NCI-H2029 (cell line): Measurements from ENCODE around the gene CD300LB.
"Not testable (repeated sequence)": the region's sequence is repeated elsewhere in the genome, so short reads cannot be mapped to it uniquely, and the experiment has no call there.

Experiments
- DNase-seq: peaks from one replicate; lab custom pipeline; 2025; lab: John Stamatoyannopoulos, UW

CD300LB gene

GRCh38 chr17:74531231-74531761 is at the start of gene CD300LB:
Gene CD300LB, minus strand, starts transcription at chr17:74531475. Its CDS starts 125 bp downstream, at chr17:74531350.
- DNase-seq, result no peak

- DNase-seq, result no peak
Measured at GRCh38 chr17:74579900-74580299, 48.6 kb upstream of the CD300LB start.

DNA sequence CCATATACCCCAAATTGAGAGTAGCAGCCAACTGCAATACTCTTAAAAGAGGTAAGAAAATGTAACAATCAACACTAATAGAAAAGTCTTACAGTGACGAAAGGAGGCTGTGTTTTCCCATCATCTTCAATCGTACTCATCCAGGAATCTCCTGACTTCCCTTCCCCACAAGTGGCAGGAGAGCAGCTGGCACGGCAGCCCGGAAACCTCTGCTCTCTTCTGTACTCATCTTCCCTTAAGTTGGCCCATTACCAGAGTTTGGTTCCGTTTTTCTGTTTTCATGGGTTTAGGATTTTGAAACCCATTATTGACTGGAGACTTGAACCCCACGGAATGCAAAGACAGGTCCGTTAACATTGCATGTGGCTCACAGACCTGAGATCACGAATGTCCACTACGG is 47.7 kb upstream of the CD300LB start:
- DNase-seq, result no peak

GRCh38 chr17:74574489-74575142 is 43.3 kb upstream of the CD300LB start:
- no peak for DNase-seq

GRCh38 chr17:74573635-74574034 is 42.4 kb upstream of the CD300LB start:
- DNase-seq, result not testable (repeated sequence)

GRCh38 chr17:74573169-74573568 is 41.9 kb upstream of the CD300LB start:
- no peak for DNase-seq

- DNase-seq, result no peak
Measured at GRCh38 chr17:74571621-74572270, 40.5 kb upstream of the CD300LB start.

DNA sequence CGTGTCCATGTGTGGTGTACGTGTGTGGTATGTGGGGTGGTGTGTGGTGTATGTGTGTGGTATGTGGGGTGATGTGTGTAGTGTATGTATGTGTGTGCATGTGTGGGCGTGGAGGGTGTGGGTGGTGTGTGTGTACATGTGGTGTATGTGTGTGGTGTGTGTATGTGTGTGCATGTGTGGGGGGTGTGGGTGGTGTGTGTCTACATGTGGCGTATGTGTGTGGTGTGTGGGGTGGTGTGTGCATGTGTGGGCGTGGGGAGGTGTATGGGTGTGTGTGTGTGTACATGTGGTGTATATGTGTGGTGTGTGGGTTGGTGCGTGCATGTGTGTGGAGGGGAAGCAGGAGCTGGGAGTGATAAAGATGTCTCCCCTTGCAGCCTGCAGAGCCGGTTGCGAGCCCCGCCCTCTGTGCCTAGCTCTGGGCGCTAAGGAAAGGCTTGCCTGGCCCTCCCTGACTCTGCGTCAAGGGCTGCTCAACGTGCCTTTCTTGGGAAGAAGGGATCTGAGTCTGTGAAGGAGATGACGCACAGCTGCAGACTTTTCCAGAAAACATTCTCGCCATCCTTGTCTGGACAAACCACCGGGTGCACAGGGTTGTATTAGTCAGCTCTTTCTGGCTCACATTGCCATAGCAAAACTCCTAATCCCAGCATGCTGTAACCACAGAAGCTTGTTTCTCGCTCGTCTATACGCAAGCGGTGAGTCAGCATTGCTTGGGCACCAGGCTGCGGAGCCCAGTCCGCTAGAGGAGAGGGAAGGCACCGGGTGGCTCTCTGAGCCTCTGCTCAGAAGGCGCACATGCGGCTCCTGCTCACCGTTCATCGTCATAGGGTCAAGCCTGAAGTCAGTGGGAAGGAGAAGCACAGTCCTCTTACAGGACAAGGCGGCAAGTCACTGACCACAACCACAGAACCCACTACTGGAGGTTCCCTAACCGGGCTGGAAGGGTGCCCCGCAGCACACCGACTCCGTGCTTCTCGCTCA is 38.0 kb upstream of the CD300LB start:
- no peak for DNase-seq

GRCh38 chr17:74568106-74568873 is 37.0 kb upstream of the CD300LB start:
- no peak for DNase-seq

DNA sequence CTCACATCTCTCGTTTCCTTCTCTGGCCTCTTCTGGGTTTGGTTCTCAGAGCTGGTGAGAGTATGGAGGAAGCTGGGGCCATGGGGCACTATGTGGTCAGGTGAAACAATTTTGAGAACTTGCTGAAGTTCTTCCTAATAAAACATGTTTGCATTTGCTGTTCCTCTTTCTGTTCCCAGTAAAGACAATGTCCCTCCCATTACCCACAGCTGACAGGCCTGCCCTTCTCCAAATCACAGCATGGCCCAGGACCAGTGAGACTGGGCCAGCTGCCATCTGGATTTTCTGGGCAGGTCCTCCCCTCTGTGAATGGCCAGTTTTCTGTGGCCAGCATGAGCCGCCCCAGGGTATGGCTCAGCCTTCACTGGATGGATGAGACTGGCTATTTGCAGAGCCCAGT is 36.1 kb upstream of the CD300LB start, which contains the start of gene CD300H:
Gene CD300H (minus strand): TSS at position 113 of the 400 bp plus-strand sequence.
- no peak for DNase-seq

DNA sequence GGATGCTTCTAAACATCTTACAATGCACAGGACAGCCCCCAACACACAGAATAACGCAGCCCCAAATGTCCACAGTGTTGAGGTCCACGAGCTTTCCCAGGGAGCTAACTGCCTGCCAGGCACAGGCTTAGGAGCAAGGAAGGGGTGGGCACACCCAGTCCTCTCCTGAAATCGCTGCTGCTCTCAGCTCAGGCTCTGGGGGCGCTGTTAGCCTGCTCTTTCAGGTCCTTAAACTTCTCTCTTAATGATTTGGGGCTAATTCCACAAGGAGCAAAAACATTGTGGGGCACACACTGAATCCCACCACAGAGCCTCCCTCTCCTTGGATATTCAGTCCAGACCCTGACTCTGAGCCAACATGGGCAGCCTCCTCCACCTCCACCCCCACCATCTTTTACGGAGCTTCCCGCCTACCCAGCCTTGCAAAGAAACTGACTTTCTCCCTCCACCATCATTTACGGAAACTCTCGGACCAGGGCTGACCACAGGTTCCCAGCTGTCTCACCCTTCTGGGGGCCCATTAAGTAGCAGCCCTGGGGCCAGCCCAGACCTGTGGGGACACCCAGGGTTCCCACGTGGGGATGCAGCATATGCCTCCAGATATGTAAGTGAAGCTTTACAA is 35.0 kb upstream of the CD300LB start:
- no peak for DNase-seq

GRCh38 chr17:74565126-74565525 is 33.9 kb upstream of the CD300LB start:
- DNase-seq, result no peak

DNA sequence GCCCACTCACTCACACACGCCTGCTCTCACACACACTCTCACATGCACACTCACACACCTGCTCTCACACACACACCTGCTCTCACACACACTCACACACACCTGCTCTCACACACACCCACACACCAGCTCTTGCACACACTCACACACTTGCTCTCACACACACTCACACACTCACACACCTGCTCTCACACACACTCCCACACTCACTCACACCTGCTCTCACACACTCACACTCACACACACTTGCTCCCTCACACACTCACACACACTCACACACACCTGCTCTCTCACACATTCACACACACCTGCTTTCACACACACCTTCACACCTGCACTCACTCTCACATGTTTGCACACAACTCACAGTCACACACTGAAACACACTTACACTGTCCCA is 32.1 kb upstream of the CD300LB start:
- DNase-seq, result no peak

DNA sequence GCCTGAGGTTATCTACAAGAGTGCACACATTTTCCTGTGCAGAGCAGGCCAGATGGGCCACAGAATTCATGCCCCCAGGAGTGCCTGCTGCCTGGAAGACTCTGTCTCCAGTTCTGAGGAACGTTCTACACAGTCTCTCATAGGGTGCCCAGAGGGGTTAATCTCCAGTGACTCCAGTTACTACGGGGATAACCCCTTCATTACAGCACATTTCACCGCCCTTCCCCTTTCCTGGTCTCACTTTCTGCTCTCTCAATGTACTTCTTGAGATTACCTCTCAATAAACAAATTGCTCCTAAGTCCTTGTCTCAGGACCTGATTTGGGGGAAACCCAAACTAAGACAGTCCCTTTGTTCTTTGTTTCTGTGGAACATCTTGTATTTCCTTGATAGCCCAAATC is 30.3 kb upstream of the CD300LB start:
- no peak for DNase-seq

DNA sequence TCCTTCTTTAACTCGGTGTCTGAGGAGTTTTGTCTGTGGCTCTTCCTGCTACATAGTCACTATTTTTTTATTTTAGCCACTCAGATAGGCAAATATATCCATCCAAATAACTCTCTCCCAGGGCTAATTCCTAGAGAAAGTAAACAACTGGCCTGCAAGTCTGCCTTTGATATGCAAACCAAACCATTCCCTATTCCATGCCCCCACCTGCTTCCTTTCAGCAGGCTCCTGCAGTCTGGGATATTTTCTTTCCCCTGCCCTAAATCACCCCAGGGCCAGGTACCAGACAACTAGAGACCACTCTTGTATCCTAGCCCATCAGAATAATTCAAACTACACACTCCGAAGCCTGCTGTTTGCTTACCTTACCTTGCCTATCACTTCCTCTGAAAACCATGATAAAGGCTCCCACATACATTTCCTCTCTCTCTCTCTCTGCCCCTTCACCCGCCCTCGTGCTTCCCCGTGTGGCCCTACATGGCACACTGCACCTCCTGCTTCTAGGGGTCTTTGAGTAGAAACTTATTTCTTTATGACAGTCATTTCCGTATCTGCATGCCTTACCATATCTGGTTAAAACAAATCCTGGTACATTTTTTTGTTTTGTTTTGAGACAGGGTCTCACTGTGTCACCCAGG is 27.7 kb upstream of the CD300LB start:
- no peak for DNase-seq

- DNase-seq, result not testable (repeated sequence)
Measured at GRCh38 chr17:74558402-74558801, 27.1 kb upstream of the CD300LB start.

- no peak for DNase-seq
Measured at GRCh38 chr17:74555427-74555940, 24.2 kb upstream of the CD300LB start.

GRCh38 chr17:74554909-74555308 is 23.6 kb upstream of the CD300LB start:
- DNase-seq, result no peak

DNA sequence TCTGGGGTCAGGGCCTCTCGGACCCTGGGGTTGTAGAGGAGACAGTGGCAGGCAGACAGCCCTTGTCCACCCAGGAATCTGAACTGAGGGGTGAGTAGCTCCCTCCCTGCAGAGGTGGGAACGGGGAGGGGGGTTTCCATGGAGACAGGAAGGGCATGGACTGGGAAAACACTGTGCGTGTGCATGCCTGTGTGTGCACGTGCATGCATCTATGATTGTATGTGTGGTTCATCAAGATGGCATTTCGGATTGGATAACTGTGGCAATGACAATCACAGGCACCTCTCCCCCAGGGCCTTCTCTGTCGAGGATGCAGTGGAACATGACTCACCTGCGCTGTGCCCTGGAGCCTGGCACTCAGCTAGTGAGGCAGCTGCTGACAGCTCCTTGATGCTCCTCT is 20.8 kb upstream of the CD300LB start:
- DNase-seq, result no peak

DNA sequence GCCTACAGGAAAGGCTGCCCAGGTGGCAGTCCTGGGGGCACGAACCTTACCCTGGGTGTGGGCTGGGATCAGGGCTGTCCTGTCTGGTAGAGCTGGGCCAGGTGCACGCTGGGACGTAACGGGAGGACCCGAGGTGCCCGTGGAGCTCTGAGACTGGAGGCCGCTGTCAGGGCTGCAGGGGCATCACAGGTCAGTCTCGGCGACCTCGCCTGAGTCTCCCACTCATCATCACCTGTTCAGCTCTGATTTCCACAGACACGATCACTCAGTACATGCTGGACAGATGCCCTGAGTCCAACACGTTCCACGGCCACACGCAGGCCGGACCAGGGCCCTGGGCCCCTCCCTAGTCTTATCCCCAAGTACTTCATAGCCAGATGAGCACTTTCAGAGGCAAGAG is 19.3 kb upstream of the CD300LB start:
- DNase-seq, result no peak
